KMS-11 (cell line): ENCODE results near the gene LARGE1.

Experiments
- H2AFZ ChIP-seq: fragments of 200-600 bp; sonication (generic); 2 replicates; pipeline ENCODE4 v1.6.1; 2016; ENCODE audit warnings: antibody characterized with exemption, mixed run types, low read depth
- H3K27ac ChIP-seq: fragments of 200-600 bp; sonication (generic); 2 replicates; pipeline ENCODE4 v1.6.1; 2016; ENCODE audit warnings: mild to moderate bottlenecking, mixed run types
- H3K27me3 ChIP-seq: fragments of 200-600 bp; sonication (generic); 2 replicates; pipeline ENCODE4 v1.6.1; 2017; ENCODE audit warnings: mild to moderate bottlenecking, low read depth, mixed run types, moderate library complexity; ENCODE audit not compliant: insufficient read depth
- H3K36me3 ChIP-seq: fragments of 200-600 bp; sonication (generic); 2 replicates; pipeline ENCODE4 v1.6.1; 2017; ENCODE audit warnings: mild to moderate bottlenecking, mixed run types; ENCODE audit not compliant: insufficient read depth
- H3K4me1 ChIP-seq: fragments of 200-600 bp; sonication (generic); 2 replicates; pipeline ENCODE4 v1.6.1; 2016; ENCODE audit warnings: mild to moderate bottlenecking, low read depth, mixed run types; ENCODE audit not compliant: poor library complexity, severe bottlenecking
- H3K4me2 ChIP-seq: fragments of 200-600 bp; sonication (generic); 2 replicates; pipeline ENCODE4 v1.7.0; 2016; ENCODE audit warnings: mild to moderate bottlenecking, mixed run types
- H3K4me3 ChIP-seq: fragments of 200-600 bp; sonication (generic); IDR thresholded peaks from 2 replicates; pipeline ENCODE4 v1.6.1; 2017; ENCODE audit warnings: low read depth, low read length, mixed read lengths; ENCODE audit not compliant: insufficient read depth
- H3K79me2 ChIP-seq: fragments of 200-600 bp; sonication (generic); 2 replicates; pipeline ENCODE4 v1.6.1; 2016; ENCODE audit warnings: low read depth, mixed run types; ENCODE audit not compliant: insufficient read depth
- H3K9ac ChIP-seq: fragments of 200-600 bp; sonication (generic); 2 replicates; pipeline ENCODE4 v1.6.1; 2016; ENCODE audit warnings: mild to moderate bottlenecking, mixed run types
- H4K20me1 ChIP-seq: fragments of 200-600 bp; sonication (generic); 2 replicates; pipeline ENCODE4 v1.6.1; 2016; ENCODE audit warnings: mild to moderate bottlenecking, mixed run types; ENCODE audit not compliant: insufficient read depth
- TF ChIP-seq, protein P1 (sequence below): fragments of 200-600 bp; sonication (generic); conservative IDR thresholded peaks from 2 replicates; pipeline ENCODE4 v1.6.1; 2017; ENCODE audit warnings: low read depth, mild to moderate bottlenecking, antibody characterized with exemption, low read length, moderate library complexity, mixed read lengths

The LARGE1 gene

GRCh38 chr22:33803371-33804282 is 116.6 kb downstream of the LARGE1 start:
- no peaks in the 10 kb centered on the region for H4K20me1 ChIP-seq
- H3K4me2 ChIP-seq: no peak overlapping the region
- no peak overlapping the region for H3K9ac ChIP-seq
- no peak overlapping the region for H2AFZ ChIP-seq
- no peaks in the 10 kb centered on the region for H3K27me3 ChIP-seq
- H3K27ac ChIP-seq: no peak overlapping the region
- H3K79me2 ChIP-seq: no peaks in the 10 kb centered on the region
- H3K36me3 ChIP-seq: no peaks in the 10 kb centered on the region
- TF ChIP-seq, protein P1, sequence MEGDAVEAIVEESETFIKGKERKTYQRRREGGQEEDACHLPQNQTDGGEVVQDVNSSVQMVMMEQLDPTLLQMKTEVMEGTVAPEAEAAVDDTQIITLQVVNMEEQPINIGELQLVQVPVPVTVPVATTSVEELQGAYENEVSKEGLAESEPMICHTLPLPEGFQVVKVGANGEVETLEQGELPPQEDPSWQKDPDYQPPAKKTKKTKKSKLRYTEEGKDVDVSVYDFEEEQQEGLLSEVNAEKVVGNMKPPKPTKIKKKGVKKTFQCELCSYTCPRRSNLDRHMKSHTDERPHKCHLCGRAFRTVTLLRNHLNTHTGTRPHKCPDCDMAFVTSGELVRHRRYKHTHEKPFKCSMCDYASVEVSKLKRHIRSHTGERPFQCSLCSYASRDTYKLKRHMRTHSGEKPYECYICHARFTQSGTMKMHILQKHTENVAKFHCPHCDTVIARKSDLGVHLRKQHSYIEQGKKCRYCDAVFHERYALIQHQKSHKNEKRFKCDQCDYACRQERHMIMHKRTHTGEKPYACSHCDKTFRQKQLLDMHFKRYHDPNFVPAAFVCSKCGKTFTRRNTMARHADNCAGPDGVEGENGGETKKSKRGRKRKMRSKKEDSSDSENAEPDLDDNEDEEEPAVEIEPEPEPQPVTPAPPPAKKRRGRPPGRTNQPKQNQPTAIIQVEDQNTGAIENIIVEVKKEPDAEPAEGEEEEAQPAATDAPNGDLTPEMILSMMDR: no peak
- peaks cover 14% of the 10 kb centered on the region for H3K4me1 ChIP-seq
- no peak overlapping the region for H3K4me3 ChIP-seq

DNA sequence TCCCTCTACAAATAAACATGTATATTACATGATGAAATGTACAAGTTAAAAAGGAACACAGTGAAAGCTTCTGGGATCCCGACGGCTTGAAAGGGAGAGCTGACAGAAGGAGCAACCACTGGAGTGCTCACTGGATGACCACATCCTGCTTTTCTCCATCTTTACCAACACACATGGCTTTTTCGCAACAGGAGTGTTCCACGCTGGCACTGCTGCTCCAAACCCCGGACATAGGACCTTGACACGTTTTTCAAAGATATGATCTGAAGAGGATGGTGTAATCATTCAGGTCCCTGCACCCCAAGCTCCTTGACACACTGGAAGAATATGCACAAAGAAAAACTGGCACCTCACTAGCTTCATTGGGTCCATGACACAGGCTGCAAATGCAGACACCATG is 121.9 kb downstream of the LARGE1 start:
- H3K27me3 ChIP-seq: no peaks in the 10 kb centered on the region
- H3K4me1 ChIP-seq: no peaks in the 10 kb centered on the region
- no peaks in the 10 kb centered on the region for H3K79me2 ChIP-seq
- no peak overlapping the region for H3K4me2 ChIP-seq
- H3K9ac ChIP-seq: no peak overlapping the region
- no peak overlapping the region for H2AFZ ChIP-seq
- TF ChIP-seq, protein P1: no peak
- H3K27ac ChIP-seq: no peak overlapping the region
- H4K20me1 ChIP-seq: no peaks in the 10 kb centered on the region
- no peaks in the 10 kb centered on the region for H3K36me3 ChIP-seq
- no peak overlapping the region for H3K4me3 ChIP-seq

- Histone ChIP-seq H3K36me3 (no peaks in the 10 kb centered on the region), H3K27me3 (no peaks in the 10 kb centered on the region), H3K27ac (no peak overlapping the region), H3K4me2 (no peak overlapping the region), H3K4me1 (no peaks in the 10 kb centered on the region), H4K20me1 (no peaks in the 10 kb centered on the region), H3K4me3 (no peak overlapping the region), H3K79me2 (no peaks in the 10 kb centered on the region), H2AFZ (no peak overlapping the region), H3K9ac (no peak overlapping the region)
- TF ChIP-seq, protein P1: no peak
Observed at GRCh38 chr22:33796494-33796893, 123.8 kb downstream of the LARGE1 start.

- no peak overlapping the region for H3K9ac ChIP-seq
- no peak overlapping the region for H3K27ac ChIP-seq
- no peak overlapping the region for H3K4me3 ChIP-seq
- H3K27me3 ChIP-seq: no peaks in the 10 kb centered on the region
- no peaks in the 10 kb centered on the region for H4K20me1 ChIP-seq
- H2AFZ ChIP-seq: no peak overlapping the region
- H3K4me2 ChIP-seq: no peak overlapping the region
- no peaks in the 10 kb centered on the region for H3K79me2 ChIP-seq
- no peaks in the 10 kb centered on the region for H3K36me3 ChIP-seq
- TF ChIP-seq, protein P1: no peak
- H3K4me1 ChIP-seq: no peaks in the 10 kb centered on the region
Observed at GRCh38 chr22:33793475-33793874, 126.8 kb downstream of the LARGE1 start.
